ENCODE measurements around the gene PCNT. TPM values are rescaled to one million over a fixed set of nuclear protein-coding genes. Genes with fewer than 3 reads are reported as not detected.

Gene PCNT
- total RNA-seq, 4 donors from 2014 or later: 6.2 to 29.7 (median 17.1) TPM

DNA sequence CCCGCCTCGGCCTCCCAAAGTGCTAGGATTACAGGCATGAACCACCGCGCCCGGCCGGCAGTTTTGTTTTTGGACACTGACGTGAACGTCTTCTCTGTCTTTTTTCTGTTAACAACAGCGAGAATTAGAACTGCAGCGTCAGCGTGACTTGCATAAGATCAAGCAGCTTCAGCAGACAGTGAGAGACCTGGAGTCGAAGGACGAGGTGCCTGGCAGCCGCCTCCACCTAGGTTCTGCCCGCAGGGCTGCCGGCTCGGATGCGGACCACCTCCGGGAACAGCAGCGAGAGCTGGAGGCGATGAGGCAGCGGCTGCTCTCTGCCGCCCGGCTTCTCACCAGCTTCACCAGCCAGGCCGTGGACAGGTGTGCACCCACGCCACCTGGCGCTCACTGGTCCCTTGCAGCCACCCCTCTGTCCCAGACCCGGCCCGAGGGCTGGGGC is 111.9 kb downstream of the PCNT start:
- no peak overlapping the region for H3K27ac ChIP-seq
- intact Hi-C loops (cut with DNase I; ENCODE audit: low total_unique reads): no loop called here
- DNase-seq: no peak
- TF ChIP-seq, protein P1, sequence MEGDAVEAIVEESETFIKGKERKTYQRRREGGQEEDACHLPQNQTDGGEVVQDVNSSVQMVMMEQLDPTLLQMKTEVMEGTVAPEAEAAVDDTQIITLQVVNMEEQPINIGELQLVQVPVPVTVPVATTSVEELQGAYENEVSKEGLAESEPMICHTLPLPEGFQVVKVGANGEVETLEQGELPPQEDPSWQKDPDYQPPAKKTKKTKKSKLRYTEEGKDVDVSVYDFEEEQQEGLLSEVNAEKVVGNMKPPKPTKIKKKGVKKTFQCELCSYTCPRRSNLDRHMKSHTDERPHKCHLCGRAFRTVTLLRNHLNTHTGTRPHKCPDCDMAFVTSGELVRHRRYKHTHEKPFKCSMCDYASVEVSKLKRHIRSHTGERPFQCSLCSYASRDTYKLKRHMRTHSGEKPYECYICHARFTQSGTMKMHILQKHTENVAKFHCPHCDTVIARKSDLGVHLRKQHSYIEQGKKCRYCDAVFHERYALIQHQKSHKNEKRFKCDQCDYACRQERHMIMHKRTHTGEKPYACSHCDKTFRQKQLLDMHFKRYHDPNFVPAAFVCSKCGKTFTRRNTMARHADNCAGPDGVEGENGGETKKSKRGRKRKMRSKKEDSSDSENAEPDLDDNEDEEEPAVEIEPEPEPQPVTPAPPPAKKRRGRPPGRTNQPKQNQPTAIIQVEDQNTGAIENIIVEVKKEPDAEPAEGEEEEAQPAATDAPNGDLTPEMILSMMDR (IDR thresholded peaks at IDR 0.05): no peak
- no peak for TF ChIP-seq POLR2A (IDR thresholded peaks at IDR 0.05)
- H3K4me3 ChIP-seq: no peak overlapping the region
- H3K9me3 ChIP-seq: no peaks in the 10 kb centered on the region
- H3K4me1 ChIP-seq: no peaks in the 10 kb centered on the region
- H3K27me3 ChIP-seq: no peaks in the 10 kb centered on the region
- no peaks in the 10 kb centered on the region for H3K36me3 ChIP-seq

DNA sequence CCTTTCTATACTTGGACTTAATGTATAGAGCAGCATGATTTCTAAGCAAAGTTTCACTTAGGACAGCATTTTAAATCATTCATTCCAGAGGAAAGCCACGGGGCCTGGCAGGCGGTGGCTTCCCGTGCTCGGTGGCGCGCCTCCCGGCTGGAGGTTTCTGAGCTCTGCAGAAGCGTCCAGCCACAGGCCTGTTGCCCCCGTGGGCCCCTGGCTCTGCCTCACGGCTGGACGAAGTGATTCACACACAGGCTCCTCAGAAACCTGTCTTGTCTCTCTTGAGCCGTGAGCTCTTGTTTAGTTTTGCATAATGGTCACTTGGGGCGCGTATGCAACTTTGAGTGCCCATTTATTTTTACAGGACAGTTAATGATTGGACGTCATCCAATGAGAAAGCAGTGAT is 112.7 kb downstream of the PCNT start:
- H3K27me3 ChIP-seq: no peaks in the 10 kb centered on the region
- H3K9me3 ChIP-seq: no peaks in the 10 kb centered on the region
- no peak for TF ChIP-seq POLR2A (IDR thresholded peaks at IDR 0.05)
- TF ChIP-seq, protein P1 (IDR thresholded peaks at IDR 0.05): no peak
- no peak overlapping the region for H3K27ac ChIP-seq
- no peak overlapping the region for H3K4me3 ChIP-seq
- intact Hi-C loops (cut with DNase I; ENCODE audit: low total_unique reads): no loop called here
- H3K36me3 ChIP-seq: no peaks in the 10 kb centered on the region
- H3K4me1 ChIP-seq: no peaks in the 10 kb centered on the region
- DNase-seq: no peak

GRCh38 chr21:46437096-46437498 is 113.1 kb downstream of the PCNT start:
- H3K27me3 ChIP-seq: no peaks in the 10 kb centered on the region
- H3K27ac ChIP-seq: no peak overlapping the region
- intact Hi-C loops (cut with DNase I; ENCODE audit: low total_unique reads): no loop called here
- DNase-seq: no peak
- no peaks in the 10 kb centered on the region for H3K9me3 ChIP-seq
- H3K4me1 ChIP-seq: no peaks in the 10 kb centered on the region
- no peaks in the 10 kb centered on the region for H3K36me3 ChIP-seq
- TF ChIP-seq, protein P1 (IDR thresholded peaks at IDR 0.05): no peak
- no peak for TF ChIP-seq POLR2A (IDR thresholded peaks at IDR 0.05)
- no peak overlapping the region for H3K4me3 ChIP-seq

DNA sequence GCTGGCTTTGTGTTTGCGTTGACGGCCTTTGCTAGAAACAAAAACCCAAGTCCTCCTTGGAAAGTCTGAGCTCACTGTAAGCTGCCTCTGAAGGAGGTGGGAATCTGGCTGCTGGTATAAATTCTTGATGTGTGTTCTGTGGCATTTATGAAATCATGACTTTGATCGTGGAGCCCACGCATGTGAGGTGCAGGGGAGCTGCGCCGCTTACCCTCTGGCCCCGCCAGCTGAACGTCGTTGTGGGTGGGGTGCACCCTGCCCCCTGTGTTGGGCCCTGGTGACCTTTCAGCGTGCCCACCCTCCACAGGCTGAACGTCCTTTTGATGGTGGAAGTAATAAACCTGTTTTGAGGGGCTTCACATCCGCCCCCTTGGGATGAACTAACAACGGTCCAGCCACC is 113.6 kb downstream of the PCNT start:
- intact Hi-C loops (cut with DNase I; ENCODE audit: low total_unique reads): no loop called here
- DNase-seq: no peak
- H3K27me3 ChIP-seq: no peaks in the 10 kb centered on the region
- H3K4me3 ChIP-seq: no peak overlapping the region
- no peaks in the 10 kb centered on the region for H3K4me1 ChIP-seq
- H3K27ac ChIP-seq: no peak overlapping the region
- H3K9me3 ChIP-seq: no peaks in the 10 kb centered on the region
- no peak for TF ChIP-seq POLR2A (IDR thresholded peaks at IDR 0.05)
- TF ChIP-seq, protein P1 (IDR thresholded peaks at IDR 0.05): no peak
- no peaks in the 10 kb centered on the region for H3K36me3 ChIP-seq

DNA sequence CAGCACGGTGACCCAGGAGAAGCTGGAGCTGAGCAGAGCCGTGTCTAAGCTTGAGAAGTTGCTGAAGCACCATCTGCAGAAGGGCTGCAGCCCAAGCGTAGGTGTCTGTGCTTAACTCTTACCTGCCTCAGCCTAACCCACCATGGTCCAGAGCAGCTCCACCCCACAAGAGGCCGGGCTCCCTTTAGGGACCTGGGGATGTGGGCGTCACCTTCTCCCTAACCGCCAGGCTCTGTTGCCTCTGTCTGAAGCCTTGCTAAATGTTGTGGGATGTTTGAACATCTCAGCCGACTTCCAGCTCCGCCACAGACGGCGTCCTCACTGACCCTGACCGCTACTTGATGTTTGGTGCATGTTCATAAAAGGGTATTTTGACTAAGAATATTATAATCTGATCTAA is 114.3 kb downstream of the PCNT start:
- H3K27me3 ChIP-seq: no peaks in the 10 kb centered on the region
- no peak overlapping the region for H3K4me3 ChIP-seq
- intact Hi-C loops (cut with DNase I; ENCODE audit: low total_unique reads): no loop called here
- no peaks in the 10 kb centered on the region for H3K9me3 ChIP-seq
- no peaks in the 10 kb centered on the region for H3K36me3 ChIP-seq
- no peak for DNase-seq
- H3K4me1 ChIP-seq: no peaks in the 10 kb centered on the region
- TF ChIP-seq POLR2A (IDR thresholded peaks at IDR 0.05): no peak
- TF ChIP-seq, protein P1 (IDR thresholded peaks at IDR 0.05): no peak
- no peak overlapping the region for H3K27ac ChIP-seq
